Right lobe of liver (tissue), 4 donors: ENCODE results near the gene DOK1.

Experiments
- POLR2A ChIP-seq: fragments of 450-650 bp; IDR thresholded peaks from one replicate; pipeline ENCODE4 v1.6.1; 2017; ENCODE audit warnings: antibody characterized with exemption, mild to moderate bottlenecking
- TF ChIP-seq, protein P1 (sequence below), 4 donors: fragments of 200-600 bp in 3 of 4; fragments of 450-650 bp in 1 of 4; IDR thresholded peaks; one replicate each; pipeline versions ENCODE4 v1.5.1 to v1.8.0; 2016 to 2022; ENCODE audit warnings: antibody characterized with exemption in 4 of 4, mild to moderate bottlenecking in 2 of 4
- donor health status: DM: no; HTN: no; CAD: no.
- donor health status: DM: no; HTN: no; CAD: no.
- donor health status: DM: no; HTN: yes; CAD: no.

DNA sequence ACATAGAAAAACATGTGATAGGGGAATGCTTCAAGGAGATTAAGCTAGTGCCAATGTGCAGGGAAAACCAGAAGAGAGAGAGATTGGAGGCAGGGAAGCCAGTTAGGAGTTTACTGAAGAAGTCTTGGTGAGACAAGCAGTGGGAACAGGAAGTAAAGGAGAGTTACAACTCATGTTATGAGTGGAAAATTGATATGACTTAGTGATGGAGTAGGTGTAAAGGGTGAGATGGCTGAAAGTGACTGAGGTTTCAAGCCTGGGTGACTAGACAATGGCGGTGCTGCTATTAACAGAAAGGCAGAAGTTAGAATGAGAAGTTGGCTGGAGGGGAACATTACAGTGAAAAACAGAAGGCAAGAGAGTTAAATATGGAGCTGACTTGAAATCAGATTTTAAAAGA lies 16.5 kb downstream of the DOK1 start:
- TF ChIP-seq, protein P1, sequence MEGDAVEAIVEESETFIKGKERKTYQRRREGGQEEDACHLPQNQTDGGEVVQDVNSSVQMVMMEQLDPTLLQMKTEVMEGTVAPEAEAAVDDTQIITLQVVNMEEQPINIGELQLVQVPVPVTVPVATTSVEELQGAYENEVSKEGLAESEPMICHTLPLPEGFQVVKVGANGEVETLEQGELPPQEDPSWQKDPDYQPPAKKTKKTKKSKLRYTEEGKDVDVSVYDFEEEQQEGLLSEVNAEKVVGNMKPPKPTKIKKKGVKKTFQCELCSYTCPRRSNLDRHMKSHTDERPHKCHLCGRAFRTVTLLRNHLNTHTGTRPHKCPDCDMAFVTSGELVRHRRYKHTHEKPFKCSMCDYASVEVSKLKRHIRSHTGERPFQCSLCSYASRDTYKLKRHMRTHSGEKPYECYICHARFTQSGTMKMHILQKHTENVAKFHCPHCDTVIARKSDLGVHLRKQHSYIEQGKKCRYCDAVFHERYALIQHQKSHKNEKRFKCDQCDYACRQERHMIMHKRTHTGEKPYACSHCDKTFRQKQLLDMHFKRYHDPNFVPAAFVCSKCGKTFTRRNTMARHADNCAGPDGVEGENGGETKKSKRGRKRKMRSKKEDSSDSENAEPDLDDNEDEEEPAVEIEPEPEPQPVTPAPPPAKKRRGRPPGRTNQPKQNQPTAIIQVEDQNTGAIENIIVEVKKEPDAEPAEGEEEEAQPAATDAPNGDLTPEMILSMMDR (IDR thresholded peaks at IDR 0.05): no peak
- no peak for TF ChIP-seq POLR2A
